Liver (tissue), 3 donors: ENCODE data around the gene SPINK1.

ENCODE experiments used
- EGR1 ChIP-seq, 2 donors: IDR thresholded peaks; 2 replicates each; pipeline ENCODE4 v1.6.1; 2016 to 2018; ENCODE audit warnings: antibody characterized with exemption in 2 of 2, low read depth in 2 of 2
- HNF4A ChIP-seq, 2 donors: conservative IDR thresholded peaks; 2 replicates each; pipeline ENCODE4 v1.6.1; 2016; ENCODE audit warnings: antibody characterized with exemption in 2 of 2, mild to moderate bottlenecking in 2 of 2
- SP1 ChIP-seq: IDR thresholded peaks from 2 replicates; pipeline ENCODE4 v1.6.1; 2018; ENCODE audit warnings: antibody characterized with exemption, mild to moderate bottlenecking
- TAF1 ChIP-seq: conservative IDR thresholded peaks from 2 replicates; pipeline ENCODE4 v1.6.1; 2016; ENCODE audit warnings: antibody characterized with exemption, mild to moderate bottlenecking
- TF ChIP-seq, protein P1 (sequence below): fragments of 150-350 bp; IDR thresholded peaks from 2 replicates; pipeline ENCODE4 v1.5.1; 2017; ENCODE audit warnings: improper control_type of control experiment, low read depth, low read length; ENCODE audit not compliant: missing input control
- donor health status: healthy.
- donor health status: healthy.

DNA sequence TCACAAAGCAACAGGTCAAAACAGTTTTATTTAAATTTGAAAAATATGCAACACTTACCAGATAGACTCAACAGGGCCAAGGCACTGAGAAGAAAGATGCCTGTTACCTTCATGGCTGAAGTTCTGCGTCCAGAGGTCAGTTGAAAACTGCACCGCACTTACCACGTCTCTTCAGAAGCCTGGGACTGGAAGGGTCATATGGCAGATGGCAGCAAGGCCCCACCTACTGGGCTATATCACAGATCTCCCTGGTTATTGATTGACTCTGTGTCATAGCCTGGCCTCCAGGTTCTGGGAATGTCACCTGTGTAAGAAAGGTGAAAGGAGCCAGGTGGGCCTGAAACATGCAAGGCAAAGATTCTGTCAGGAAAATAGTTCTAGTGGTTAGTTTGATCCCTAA is at the start of gene SPINK1:
- TF ChIP-seq, protein P1, sequence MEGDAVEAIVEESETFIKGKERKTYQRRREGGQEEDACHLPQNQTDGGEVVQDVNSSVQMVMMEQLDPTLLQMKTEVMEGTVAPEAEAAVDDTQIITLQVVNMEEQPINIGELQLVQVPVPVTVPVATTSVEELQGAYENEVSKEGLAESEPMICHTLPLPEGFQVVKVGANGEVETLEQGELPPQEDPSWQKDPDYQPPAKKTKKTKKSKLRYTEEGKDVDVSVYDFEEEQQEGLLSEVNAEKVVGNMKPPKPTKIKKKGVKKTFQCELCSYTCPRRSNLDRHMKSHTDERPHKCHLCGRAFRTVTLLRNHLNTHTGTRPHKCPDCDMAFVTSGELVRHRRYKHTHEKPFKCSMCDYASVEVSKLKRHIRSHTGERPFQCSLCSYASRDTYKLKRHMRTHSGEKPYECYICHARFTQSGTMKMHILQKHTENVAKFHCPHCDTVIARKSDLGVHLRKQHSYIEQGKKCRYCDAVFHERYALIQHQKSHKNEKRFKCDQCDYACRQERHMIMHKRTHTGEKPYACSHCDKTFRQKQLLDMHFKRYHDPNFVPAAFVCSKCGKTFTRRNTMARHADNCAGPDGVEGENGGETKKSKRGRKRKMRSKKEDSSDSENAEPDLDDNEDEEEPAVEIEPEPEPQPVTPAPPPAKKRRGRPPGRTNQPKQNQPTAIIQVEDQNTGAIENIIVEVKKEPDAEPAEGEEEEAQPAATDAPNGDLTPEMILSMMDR, result no peak
- TF ChIP-seq EGR1 (IDR thresholded peaks at IDR 0.05; ENCODE audit: low read depth in 2 of 2) (no peak), TAF1 (no peak), SP1 (no peak), HNF4A (conservative IDR thresholded peaks at IDR 0.05) (no peak)
